Stimulated activated CD8-positive, alpha-beta memory T cell treated with anti-CD3 and anti-CD28 coated beads, Interleukin-4, amount 100 ng/mL, for 48 hours (primary cell): Measurements from ENCODE around the gene SLC5A5.

ENCODE experiments used
- DNase-seq: peaks from one replicate; pipeline ENCODE4 v3.0.0-alpha.2; 2020

Gene SLC5A5

DNA sequence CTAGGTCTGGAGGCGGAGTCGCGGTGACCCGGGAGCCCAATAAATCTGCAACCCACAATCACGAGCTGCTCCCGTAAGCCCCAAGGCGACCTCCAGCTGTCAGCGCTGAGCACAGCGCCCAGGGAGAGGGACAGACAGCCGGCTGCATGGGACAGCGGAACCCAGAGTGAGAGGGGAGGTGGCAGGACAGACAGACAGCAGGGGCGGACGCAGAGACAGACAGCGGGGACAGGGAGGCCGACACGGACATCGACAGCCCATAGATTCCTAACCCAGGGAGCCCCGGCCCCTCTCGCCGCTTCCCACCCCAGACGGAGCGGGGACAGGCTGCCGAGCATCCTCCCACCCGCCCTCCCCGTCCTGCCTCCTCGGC lies at the start of gene SLC5A5:
Gene SLC5A5, plus strand, starts transcription at position 68 of the 373 bp plus-strand sequence. CDS start 375 bp downstream, outside the sequence.
- DNase-seq: peak; percentile 47

DNA sequence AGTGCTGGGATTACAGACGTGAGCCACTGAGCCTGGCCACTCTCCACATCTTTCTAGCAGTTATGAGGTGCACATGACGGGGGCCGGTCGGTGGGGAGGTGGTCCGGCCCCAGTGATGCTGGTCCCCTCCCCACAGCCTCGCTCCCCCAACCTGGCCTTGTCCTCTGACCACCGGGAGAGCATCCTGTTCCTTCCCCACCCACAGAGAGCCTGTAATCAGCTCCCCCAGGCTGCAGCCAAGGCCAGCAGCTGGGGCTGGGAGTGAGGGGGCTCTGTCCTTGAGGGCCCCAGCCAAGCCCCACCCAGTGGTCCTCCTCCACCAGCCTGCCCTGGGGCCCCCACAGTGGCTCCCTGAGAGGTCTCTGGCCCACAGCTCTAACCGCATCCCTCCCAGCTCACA lies 47.4 kb upstream of the SLC5A5 start:
- DNase-seq: no peak

DNA sequence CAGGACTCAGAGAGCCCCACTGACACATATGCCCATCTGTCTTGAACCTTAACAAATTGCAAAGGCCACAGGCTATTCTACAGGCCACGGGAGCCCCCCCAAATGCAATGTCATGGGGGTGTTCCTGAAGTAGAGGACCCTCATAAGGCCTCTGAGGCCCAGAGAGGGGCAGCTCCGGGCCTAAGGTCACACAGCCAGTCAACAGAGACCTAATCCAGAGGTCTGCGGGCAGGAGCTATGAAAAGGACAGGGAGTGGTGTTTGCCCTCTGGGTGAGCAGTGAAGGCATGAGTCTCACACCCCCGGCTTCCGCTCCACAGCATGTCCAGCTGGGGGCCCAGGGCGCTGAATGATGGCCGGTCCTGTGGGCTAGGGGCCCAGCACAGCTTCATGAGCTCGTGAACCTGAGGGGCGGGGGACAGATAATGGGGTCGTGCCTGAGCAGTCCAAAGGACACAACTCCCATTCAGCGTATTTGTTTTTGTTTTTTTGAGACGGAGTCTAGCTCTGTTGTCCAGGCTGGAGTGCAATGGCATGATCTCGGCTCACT lies 45.2 kb upstream of the SLC5A5 start:
- no peak for DNase-seq

DNA sequence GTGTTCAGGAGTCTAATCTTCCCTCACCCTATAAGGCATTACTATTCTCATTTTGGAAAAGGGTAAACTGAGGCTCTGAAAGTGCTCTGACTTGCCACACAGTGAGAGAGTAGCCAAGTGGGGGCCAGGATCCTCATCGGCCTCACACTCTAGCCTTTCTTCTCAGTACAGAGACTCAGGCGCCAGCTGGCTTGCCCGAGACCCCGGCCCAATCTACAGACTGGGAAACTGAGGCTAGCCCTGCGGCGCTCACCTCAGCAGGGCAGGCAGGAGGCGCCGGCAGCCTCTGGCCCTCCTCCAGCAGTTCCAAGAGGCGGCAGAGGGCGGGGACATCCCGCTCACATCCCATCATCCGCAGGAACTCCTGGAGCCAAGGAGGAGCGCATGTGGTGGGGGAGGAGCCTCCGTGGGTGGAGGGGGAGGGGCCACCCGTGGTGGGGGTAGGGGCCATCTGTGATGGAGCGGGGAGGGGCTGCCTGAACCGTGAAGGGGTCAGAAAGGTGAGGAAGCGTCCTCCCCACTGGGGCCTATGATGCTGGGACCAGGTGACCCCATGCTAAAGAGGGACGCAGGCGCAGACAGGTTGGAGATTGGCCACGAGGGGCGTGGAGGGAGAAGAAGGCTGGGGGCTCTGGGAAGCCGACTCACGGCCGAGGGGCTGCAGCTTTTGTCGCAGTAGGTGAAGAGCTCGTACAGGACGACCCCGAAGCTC lies 41.7 kb upstream of the SLC5A5 start:
- DNase-seq: no peak

DNA sequence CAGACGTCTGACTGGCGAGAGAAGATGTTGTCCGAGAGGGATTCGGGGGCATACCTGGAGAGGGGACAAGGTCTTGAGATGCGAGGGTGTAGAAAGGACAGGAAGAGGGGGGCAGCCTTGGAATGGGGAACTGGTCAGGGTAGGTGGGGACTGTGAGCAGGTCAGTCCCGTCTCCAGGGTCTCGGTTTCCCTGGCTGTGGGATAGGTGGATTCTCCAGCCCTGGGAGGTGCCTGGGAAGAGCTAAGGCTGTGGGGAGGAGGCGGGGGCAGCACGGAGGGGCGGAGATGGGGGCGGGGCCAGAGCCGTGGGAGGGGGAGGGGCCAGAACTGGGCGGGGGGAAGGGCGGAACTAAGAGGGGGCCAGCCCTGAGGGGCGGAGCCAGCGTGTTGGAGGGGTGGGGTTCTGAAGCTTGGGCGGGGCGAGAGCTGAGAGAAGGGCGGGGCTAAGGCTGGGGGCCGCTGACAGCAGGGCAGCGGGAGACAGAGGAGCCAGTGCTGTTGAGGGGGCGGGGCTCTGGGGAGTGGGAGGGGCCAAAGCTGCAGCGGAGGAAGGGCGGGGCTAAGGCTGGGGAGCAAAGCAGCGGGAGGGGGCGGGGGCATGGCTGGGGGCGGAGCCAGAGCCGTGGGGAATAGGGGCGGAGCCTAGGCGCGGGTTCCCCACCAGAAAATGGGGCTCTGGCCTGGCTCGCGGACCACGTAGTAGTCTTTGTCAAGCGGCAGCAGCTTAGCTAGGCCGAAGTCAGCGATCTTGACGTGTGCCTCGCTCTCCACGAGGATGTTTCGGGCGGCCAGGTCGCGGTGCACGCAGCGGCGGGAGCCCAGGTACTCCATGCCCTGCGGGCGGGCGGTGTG lies 41.0 kb upstream of the SLC5A5 start:
- peak; percentile 83 for DNase-seq

DNA sequence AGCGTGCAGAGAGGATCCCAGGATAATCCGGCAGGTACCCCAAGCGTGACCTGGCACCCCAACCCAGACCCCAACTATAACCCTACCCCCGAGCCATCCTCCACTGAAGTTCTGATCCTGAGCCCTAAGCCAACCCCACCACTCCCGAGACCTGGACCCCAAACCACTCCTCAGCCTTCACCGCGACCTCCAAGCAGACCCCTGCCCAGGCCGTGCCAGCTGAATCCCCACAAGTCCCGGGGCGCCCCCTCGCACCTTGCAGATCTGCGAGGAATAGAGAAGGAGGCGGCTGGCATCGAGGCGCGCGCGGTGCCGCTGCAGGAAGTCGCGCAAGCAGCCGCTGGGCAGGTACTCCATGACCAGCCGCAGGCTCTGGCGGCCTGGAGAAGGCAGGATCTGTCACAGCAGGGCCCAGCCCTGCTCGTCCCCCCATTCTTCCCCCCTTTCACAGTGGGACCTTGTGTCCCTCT lies 40.3 kb upstream of the SLC5A5 start:
- DNase-seq: no peak

DNA sequence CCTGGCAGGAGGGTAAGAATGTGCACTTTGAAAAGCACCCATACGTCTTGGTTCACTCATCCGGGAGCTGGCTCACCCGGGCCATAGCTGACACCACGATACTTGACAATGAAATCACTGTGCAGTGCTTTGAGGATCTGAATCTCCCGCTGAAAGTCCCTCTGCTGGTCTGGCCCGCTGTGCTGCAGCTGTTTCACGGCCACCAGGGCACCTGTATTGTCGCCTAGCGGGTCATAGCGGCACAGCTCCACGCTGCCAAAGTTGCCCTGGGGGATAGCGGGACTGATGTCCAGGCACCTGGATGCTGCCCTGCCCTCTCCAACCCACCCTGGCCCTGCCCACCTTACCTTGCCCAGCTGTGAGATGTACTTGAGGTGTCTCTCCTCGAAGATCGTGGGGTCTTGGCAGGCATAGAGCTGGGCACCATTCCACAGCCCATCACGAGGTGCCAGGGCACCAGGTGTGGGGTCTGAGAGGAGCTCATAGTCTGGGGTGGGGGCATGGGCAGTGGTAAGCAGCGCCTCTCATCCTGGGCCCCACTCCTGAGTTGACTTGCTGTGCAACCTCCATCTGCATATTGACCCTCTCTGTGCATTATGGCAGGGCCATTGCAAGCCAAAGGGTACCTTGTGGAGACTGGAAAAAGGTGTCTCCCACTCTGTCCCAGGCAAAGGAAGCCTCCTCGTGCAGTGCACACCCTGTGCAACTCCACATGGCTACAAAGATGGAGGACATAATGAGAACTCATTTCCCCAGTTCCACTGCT lies 39.1 kb upstream of the SLC5A5 start:
- no peak for DNase-seq

DNA sequence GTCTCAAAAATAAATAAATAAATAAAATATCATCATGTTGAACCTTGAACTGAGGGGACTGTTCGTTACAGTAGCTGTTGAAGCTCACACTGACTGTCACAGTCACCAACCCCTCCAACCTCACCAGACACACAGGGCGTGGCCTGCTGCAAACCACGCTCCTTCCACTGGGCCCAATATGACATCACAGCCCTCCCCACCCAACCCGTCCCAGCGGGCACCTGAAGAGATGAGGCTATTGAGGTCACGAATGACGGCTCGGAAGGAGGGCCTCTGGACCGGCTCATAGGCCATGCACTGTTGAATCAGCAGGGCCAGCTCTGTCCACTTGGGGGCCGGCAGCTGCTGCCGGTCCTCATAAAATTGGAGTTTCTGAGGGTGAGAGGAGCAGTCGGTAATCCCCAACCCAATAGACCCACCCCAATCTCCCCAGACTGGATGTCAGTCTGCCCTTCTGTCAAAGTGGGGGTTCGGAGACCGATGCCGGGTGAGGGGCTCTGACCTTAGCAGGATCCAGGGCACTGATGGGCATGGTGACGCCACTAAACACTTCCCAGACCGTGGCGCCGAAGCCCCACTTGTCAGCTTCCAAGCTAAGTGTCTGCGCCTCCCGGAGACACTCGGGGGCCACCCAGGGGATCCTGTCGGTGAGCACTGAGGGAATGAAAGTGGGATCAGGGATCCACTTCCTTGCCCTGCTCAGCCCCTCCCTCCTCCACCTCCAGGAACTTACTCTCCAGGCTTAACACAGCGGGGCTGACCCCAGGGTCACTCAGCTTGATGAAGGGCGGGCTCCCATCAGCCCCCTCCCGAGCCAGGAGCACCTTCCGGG lies 37.2 kb upstream of the SLC5A5 start:
- no peak for DNase-seq

DNA sequence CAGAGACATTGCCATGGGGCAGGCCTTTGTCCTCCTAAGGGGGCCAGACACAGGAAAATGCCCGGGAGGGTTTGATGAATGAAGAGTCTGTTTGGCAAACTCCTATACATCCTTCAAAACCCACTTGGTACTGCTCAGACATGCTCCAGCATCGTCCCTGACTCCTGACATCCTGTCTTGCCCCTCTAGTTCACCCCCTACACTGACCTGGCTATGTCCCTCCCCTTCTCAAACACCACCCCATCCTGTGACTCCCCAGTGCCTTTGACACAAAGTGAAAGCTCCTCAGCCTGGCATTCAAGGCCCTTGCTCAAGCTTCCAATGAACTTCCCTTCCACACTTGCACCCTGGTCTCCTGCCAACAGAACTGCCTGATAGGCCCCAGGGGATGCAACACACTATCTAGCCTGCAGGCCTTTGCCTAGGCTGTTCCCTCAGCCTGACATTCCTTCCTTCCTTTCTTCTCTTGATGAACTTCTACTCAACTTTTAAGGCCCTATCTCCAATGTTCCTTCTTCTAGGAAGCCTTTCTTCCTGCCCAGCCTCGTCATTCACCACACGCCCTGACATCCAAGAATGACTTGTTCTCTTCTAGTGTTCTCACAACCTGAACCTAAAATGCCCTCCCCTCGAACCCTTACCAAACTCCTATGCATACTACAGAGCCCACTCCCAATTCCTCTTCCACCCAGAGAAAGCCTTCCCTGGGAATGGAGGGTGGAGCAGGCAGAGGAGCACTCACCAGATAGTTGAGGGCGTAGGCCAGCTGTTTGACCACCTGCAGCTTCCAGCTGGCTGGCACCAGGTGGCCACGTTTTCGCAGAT lies 36.4 kb upstream of the SLC5A5 start:
- DNase-seq: no peak

DNA sequence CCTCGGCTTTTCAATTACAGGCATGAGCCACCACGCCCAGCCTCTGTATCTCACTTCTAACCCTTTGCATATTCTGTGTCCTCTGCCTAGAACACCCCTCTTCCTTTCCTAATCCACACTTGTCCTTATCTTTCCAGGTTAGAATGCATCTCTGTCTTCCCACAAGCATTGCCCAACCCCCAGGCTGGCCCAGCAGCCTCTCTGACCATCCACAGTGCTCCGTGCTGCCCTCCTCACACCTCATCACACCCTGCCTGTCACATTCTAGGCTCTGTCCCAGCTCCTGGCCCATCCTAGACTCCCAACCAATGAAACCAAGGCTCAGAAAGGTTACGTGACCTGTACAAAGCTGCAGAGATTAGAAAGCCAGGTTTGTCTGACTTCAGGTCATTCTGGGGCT lies 35.2 kb upstream of the SLC5A5 start:
- no peak for DNase-seq

DNA sequence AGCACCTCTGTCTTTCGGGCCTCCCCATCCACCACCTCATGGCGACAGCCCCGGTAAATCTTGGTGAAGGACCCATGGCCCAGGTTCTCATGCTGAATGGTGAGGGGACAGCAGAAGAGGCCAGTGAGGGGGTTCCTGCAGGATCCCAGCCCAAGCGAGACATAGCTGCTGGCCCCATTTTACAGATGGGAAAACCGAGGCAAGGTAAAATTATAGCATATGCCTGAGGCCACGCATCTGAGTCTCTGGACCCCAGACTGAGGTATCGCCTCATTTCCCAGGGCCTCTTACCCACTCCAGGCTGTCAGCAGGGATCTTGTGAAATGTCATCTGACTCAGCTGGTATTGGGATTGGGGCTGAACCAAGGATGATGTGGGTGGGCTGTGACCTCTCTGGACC lies 33.8 kb upstream of the SLC5A5 start:
- DNase-seq: no peak

DNA sequence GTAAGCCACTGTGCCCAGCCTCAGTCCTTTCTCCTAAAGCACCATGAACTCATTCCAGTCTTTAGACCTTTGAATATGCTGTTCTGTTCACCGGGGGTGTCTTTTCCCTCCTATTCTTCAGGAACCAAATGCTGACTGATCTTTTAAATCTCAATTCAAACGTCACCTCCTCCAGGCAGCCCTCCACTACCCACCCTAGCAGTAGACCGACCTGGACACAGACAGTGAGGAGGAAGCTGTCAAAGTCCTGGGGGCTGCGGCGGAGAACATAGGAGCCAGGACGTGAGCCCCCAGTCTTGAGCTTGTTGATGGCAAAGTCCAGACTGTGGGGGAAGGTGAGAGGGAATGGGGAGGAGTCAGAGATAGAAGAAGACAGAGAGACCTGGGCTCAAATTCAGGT lies 31.7 kb upstream of the SLC5A5 start:
- DNase-seq: no peak

DNA sequence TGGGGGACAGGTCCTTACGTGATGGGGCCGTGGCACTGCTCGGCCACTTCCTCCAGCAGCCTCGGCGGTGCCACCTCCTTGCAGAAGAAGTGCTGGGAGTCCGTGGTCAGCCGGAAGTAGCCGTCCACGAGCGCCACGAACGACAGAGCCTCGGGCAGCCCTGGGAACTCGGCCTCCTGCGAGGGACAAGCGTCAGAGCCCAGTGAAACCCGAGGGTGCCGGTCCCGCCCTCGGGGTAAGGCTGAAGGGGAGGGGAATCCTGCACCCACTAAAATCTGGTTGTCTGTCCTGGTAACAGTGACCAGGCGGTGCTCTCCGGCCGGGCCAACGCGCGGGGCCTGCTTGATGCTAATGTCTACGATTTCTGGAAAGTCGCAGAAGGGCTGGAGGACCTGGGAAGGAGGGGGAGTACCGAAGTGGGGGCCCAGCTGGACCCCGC lies 30.4 kb upstream of the SLC5A5 start:
- no peak for DNase-seq

DNA sequence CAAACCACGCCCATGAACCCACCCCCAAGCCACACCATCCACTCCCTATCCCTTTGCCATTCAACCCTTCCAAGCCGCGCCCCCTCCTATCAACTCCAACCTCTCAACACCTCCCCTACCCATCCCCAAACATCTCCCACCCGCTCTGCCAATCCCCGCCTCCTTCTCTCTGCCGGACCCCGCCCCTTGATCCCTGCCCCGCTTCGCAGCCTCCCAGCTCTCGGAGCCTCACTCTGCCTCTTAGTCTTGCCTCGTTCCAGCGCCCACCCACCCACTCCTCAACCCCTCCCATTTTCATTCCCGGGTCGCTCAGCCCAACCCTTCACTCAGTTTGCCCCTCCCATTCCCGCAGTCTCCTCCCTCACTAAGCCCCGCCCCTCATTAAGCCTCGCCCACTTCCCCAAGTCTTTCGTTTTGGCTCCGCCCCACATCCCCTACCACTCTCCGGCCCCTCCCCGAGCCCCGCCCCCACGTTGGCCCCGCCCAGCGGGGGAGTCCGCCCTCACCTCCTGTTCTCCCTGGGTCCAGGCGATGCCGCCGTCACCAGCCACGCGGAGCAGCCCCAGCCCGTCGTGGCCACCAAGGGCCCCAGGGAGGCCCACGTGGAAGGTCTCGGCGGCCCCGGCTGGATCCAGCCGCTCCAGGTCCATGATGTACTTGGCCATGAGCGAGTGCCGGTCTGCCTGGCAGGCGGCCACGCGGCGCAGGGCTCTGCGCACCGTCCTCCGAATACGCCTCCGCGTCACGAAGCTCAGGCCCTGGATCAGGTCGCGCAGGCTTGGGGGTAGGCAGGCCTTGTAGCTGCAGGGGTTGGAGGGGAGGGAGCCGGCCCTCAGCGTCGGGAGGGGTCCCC lies 29.7 kb upstream of the SLC5A5 start:
- DNase-seq: peak; percentile 89

DNA sequence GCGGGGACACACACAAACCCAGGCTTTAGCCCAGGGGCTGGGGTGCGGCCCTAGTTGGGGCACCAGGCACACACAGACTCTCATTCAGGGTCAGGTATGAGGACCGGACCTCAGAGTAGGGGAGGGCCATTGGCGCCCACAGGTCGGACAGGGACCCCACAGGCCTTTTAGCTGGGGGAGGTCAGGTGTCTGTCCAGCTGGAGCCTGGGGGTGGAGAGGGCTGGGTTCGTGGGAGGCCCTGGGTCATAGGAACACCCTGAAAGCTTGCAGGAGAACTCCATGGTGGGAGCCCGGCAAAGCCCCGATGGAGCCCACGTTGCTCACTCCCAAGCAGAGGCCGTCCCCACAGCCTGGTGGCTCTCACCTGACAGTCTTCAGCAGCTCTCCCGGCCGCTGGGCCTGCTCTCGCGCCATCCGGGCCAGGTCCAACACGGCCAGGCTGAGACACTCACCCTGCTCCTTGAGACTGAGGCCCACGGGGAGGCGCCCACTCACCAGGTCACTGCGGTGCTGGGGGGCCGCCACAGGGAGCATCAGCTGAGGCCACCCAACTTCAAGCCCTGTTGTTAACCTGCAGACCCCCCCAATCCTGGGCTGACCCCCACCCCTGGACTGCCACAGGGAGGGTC lies 29.0 kb upstream of the SLC5A5 start:
- DNase-seq: no peak

DNA sequence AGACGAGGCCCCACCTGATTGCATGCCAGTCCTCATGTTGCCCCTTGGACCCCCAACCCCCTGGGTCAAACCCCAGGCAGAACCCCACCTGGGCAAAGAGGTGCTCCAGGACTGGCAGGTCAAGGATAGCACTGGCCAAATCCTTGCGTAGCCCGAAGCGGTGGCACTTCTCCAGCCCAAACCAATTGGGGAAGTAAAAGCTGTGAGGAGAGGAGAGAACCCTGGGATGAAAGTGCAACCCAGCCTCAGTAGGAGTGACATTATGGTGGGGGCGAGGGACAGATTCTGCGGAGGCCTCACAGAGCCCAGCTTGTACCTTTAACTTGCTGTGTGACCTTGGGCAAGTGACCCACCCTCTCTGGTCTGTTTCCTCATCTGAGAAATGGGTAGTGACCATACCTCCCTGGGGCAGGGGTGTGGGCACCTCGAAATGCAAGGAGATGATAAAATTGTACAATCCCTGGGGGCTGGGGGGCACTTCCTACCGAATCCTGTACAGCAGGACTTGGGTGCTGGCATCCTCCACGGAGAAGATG lies 28.4 kb upstream of the SLC5A5 start:
- no peak for DNase-seq

DNA sequence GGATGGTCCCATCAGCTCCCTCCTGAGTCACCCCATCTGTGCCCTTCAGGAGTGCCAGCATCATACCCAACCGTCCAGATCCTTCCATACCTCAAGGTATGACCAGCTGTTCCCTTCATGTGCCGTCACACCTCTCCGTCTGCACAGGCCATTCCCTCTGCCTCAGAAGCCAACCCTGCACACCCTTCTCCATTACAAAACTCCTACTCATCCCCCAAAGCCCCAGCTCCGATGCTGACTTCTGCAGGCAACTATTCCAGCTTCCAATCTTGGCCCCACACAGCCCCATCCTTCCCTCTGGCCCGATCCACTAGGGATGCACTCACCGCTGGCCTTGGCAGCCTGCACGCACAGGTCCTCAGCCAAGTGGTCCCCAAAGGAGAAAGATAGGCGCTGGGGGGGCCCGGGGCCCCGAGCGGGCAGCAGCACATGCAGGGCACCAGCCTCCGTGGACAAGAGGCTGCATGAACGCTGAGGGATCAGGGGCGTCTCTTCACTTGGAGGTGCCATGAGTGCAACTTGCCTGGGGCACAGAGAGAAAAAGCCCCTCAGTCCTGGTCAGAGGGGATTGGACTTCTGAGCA lies 27.7 kb upstream of the SLC5A5 start:
- no peak for DNase-seq

DNA sequence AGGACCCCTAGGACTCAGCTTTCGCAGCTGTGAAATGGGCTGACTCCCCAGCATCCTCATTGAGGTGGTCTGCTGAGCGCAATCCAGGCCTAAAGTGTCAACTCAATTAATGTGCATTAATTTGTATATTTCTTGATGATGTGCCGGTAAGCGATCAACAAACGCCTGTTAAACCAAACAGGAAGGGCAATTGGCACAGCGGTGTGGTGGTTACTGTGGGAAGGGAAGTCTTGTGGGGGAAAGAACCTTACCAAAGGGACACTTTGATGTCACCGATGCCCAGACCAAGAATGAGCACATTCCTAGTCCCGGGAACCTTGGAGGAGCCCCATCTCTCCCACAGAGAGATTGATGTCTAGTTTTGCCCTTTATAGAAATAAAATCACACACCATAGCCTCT lies 25.6 kb upstream of the SLC5A5 start:
- DNase-seq: no peak
